GM20000 (cell line): ENCODE data around the gene WNT10A.

Experiments
- DNase-seq: peaks from one replicate; pipeline ENCODE4 v3.0.0; 2012; ENCODE audit warnings: low spot score
- CTCF ChIP-seq: IDR thresholded peaks from 2 replicates; pipeline ENCODE4 v1.5.1; 2012; ENCODE audit warnings: mild to moderate bottlenecking, control low read depth; ENCODE audit errors: extremely low read depth, missing control alignments

Gene WNT10A

DNA sequence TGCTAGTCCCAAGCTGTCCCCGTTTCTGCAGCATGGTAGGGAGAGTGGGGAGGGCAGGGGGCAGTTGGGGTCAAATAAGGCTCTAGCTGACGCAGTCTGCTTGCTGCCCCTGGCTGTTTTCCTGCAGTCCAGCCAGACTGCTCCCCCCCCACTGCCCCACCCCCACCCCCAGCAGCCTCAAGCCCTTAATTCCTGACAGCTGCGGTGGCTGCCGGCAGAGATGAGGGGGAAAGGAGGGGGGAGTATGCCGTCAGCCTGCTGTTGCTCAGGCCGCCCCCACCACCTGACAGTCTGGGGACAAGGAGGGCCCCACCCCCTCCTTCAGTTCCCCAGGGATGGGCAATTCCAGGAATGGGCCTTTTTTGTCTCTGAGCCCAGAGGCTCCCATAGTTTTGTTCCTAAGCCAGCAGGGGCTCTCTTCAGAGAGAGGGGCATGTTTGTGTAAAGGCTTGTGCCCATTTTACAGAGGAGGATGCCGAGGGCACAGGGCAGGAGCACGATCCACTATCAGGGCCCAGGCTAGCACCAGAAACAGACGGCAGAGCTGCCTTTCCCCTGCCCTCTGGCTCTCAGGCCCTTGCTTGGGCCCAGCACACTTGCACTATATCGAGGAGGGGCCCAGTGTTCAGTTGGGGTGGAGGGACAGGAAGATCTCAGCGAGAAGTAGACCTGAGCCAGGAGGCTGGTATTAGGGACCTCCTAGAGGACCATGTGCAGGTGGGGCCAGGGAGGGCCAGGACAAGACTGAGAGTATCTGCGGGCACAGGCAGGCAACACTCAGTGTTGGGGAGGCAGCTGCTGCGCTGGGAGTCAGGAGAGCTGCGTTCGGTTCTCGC lies 1.5 kb upstream of the WNT10A start:
- DNase-seq, result no peak
- TF ChIP-seq CTCF, result no peak

GRCh38 chr2:218879776-218880101 lies 913 bp upstream of the WNT10A start:
- no peak for TF ChIP-seq CTCF
- DNase-seq, result no peak

DNA sequence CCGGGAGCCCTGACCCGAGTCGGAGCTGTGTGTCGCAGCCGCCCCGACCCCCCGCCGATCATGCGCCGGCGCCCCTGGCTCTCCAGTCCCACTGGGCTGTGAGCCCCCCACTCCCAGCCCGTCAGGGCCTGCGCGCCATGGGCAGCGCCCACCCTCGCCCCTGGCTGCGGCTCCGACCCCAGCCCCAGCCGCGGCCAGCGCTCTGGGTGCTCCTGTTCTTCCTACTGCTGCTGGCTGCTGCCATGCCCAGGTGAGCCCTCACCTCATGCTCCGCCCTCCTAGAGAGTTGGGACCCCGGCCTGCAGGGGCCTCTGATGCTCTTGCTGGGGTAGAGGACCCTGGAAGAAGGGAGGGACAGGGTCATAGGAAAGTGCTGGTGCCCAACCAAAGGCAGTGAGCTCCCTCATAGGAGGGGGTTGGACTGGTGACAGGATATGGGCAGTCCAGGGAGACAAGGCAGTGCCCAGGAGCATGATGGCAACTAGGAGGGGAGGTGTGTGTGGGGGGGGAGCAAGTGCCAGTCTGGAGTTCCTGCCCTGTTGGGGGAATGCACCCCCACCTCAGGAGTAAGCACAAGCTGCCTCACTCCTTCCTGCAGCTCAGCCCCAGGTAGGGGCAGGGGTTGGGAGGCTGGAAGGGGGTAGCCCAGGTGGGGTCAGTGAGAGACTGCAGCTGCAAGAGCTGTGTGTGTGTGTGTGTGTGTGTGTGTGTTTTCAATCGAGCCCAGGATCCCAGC lies 375 bp downstream of the WNT10A start:
- no peak for DNase-seq

GRCh38 chr2:218881744-218882460 lies 1.2 kb downstream of the WNT10A start:
- no peak for DNase-seq
- TF ChIP-seq CTCF, result no peak

More for the DNA sequence above, 375 bp downstream of the WNT10A start:
- TF ChIP-seq CTCF, result no peak

GRCh38 chr2:218882461-218882816 lies 1.8 kb downstream of the WNT10A start:
- no peak for DNase-seq
- no peak for TF ChIP-seq CTCF

DNA sequence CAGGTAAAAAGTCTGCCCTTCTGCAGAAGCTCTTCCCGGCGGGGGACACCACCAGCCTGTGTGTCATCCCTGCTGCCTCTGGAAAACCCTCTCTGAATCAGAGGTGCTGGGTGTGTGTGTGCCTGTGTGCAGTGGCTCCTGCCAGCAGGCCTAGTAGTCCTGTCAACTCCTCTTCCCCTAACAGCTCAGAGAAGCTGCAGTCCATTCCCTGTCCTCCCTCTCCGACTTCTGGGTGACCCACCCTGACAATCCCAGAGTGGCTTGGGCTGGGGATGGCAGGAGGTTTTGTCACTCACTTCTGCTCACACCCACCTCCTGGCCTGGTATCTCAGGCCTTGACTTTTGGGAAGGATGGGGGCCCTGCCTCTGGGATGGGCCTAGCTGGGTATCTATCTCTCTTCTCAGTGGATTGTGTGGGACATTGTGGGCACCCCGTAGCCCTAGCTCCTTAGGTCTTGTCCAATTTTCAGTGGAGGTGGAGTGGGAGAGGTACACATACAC lies 2.3 kb downstream of the WNT10A start:
- no peak for TF ChIP-seq CTCF
- no peak for DNase-seq
